IPS-18c (cell line): ENCODE results near the gene ONECUT3.
"Not testable (repeated sequence)": the region's sequence is repeated elsewhere in the genome, so short reads cannot be mapped to it uniquely, and the experiment has no call there.

Source experiments
- H3K4me3 ChIP-seq: 2 replicates; pipeline ENCODE4 v1.7.0; 2013; ENCODE audit warnings: low read depth, mild to moderate bottlenecking, low read length, moderate library complexity; ENCODE audit not compliant: insufficient read depth
- H3K9me3 ChIP-seq: one replicate; pipeline ENCODE4 v1.6.1; 2013; ENCODE audit warnings: mild to moderate bottlenecking, low read length, moderate library complexity; ENCODE audit not compliant: control insufficient read depth, insufficient read depth

The ONECUT3 gene

DNA sequence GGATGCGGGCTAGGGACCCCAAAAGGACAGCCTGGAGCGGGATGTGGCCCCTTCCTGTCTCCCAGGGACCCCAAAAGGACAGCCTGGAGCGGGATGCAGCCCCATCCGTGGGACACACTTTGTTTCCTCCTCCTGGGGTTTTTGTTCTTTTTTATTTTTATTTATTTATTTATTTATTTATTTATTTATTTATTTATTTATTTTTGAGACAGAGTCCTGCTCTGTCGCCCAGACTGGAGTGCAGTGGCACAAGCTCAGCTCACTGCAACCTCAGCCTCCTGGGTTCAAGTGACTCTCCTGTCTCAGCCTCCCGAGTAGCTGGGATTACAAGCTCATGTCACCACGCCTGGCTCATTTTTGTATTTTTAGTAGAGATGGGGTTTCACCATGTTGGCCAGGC lies 44.0 kb downstream of the ONECUT3 start:
- not testable (repeated sequence) for H3K9me3 ChIP-seq, H3K4me3 ChIP-seq

GRCh38 chr19:1799695-1800342 lies 46.5 kb downstream of the ONECUT3 start:
- H3K4me3 ChIP-seq = no peak overlapping the region
- peaks cover 3% of the 10 kb centered on the region for H3K9me3 ChIP-seq

- Histone ChIP-seq H3K9me3 (peaks cover 3% of the 10 kb centered on the region), H3K4me3 (no peak overlapping the region)
These were observed 51.6 kb downstream of the ONECUT3 start for GRCh38 chr19:1804858-1805257.

DNA sequence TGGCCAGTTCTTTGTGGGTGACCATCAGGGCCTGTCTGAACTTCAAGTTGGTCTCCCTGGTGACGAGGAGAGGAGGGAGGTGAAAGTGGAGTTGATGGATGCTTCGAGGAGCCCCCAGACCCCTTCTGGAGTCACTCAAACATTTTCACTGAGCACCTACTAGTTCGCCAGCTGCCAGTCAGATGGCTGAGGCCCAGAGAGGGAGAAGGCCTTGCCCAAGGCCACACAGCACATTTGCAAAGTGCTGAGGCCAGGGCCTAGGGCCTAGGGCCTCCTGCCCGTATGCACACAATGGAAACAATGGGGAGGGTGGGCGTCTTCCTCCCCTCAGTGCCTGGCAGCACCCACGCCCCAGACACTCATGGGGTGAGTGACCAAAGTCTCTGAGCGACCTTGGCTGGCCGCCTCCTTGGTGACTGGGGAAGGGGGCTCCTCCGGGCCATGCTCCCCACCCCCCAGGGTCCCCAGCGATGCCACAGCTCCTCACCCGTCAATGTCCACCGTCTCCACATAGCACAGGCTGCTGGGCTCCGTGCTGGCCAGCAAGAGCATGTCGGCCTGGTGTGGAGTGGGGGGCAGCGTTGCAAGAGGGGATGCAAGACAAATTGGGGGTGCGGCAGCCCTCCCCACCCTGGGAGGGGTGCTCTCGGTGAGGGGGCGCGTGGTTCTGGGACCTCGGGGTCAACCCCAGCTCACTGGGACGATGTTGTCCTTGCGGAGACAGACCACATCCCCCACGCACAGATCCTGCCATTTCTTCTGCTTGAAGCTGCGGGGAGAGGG lies 52.3 kb downstream of the ONECUT3 start:
- no peak overlapping the region for H3K4me3 ChIP-seq
- H3K9me3 ChIP-seq = peaks cover 3% of the 10 kb centered on the region

DNA sequence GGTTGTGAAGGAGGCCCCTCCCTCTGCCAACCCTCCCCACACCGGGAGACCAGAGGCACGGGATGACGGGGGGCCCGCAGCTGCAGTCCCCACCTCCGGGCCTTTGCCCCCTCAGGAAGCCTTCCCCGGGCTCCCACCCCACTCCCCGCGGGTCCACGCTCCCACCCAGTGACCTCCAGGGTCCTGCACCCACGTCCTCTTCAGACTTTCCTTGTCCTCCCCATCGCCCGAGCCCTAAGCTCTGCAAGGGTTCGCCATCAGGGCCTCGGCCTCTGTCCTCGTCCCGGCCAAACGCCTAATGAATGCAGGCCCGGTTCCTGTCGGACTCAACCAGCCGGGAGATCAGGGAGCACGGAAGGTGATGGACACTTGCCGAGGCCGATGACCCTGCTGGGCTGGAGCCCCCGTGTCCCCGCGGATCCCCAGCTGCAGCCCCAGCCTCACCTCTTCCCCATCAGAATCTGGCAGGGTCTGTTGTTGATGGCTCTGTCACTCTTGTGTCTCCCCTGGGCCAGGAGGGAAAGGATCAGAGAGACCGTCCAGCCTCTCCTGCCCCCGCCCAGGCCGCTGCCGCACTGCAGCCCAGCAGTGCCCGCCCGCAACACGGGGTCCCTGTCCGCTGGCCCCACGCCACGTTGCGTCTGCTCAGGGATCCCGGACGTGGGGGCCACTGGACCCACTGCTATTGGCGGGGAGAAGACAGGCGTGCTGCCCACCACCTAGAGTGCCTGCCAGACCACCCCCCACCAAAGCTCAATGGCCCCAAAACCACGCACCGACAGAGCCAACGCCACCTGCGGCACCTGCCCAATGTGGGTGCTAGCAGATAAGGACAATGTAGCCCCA lies 53.1 kb downstream of the ONECUT3 start:
- Histone ChIP-seq H3K4me3 (no peak overlapping the region), H3K9me3 (peaks cover 3% of the 10 kb centered on the region)

DNA sequence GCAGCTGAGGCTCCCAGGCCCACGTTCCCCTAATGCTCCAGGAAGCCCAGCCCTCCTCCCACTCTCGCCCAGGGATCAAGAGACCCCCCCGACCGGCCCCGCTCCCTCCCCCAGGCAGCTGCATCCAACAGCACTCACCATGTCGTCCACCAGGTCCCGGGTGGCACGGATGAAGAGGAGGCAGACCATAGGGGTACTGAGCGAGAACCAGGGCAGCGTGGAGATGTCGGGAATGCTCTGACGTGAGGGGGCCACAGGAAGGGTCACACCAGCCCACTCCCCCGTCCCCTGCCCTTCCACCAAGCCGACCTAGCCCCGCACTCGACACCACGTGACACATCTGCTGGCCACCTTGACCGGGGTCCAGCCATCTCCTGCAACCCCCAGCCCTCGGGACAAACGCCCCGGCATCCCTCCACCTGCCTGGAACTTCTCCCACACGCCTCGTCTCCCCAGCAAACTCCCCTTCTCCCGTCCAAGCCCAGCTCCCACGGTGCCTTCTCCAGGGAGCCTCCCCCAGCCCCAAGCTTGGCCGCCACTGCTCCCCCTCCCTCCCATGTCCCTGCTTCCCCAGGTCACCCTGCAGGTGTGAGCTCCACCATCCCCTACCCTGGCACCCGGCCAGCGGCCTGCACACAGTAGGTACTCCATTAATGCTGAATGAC lies 53.9 kb downstream of the ONECUT3 start:
- no peak overlapping the region for H3K4me3 ChIP-seq

DNA sequence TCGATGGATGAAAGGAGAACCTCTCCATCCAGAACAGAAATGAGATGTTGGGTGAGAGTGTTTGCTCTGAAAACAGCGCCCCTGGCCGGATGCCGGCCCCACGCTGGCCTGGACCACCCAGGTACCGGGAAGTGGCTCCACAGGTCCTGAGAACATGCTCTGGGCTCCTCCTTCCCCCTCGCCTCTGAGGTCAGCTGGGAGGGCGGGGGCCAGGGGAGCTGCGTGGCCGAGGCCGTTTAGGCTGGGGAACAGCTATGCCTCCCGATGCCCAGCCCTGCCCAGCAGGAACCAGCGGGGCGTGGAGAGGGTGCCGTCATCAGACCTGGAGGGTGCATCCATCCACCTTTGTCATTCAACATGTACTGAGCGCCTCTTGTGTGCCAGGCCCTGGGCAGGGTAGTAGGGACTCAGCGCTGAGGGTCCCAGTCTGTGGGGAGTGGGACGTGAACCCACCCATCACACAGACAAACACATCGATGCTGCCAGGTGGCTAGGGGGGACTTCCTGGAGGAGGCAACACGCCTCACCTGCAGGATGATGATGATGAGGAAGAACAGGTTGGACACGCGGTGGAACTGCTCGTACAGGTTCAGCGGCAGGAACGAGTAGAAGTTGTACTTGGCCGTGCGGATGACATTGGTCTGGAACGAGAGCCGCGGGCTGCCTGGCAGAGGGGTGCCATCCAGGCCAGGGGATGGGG lies 54.5 kb downstream of the ONECUT3 start:
- Histone ChIP-seq H3K9me3 (peaks cover 3% of the 10 kb centered on the region), H3K4me3 (no peak overlapping the region)

More for the DNA sequence above, 53.9 kb downstream of the ONECUT3 start:
- H3K9me3 ChIP-seq = peaks cover 3% of the 10 kb centered on the region

- H3K9me3 ChIP-seq = peaks cover 3% of the 10 kb centered on the region
- no peak overlapping the region for H3K4me3 ChIP-seq
These were observed 55.1 kb downstream of the ONECUT3 start for GRCh38 chr19:1808395-1808731.

DNA sequence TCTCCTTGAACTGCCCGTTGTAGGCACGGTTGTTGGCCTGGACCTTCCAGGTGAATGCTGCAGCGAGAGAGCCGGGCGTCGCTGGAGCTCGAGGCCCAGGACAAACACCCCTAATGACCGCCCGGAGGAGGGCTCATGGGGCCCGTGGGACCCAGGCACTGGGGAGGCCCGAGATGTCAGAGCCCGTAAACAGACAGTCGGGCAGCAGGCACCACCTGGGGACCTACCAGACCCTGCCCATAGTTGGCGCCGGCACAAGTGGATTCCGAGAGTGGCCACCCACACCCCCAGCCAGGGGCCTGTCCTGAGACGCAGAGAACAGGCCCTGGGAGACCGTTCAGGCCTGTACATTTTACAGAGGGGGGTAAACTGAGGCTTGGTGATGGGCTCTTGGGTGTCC lies 56.4 kb downstream of the ONECUT3 start:
- Histone ChIP-seq H3K9me3 (no peaks in the 10 kb centered on the region), H3K4me3 (no peak overlapping the region)

GRCh38 chr19:1810439-1811160 lies 57.3 kb downstream of the ONECUT3 start:
- no peak overlapping the region for H3K4me3 ChIP-seq

DNA sequence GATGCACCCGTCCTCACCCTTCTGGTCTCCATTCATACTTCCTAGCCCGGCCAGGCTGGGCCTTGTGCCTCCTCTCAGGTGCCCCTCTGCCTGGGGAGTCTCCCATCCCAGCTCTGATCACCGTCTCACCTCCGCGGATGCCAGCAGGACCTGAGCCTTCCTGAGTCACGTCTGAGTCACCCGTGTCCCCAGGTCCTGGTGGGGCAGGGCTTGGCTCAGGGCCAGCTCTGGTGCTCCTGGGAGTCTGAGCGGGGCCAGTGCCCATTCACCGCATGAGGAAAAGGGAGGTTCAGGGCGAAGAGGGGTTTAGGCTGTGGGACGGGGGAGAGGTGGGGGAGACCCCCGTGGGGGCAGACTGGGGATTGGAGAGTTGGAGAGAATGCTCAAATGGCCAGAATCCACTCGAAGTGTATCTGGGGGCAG lies 58.2 kb downstream of the ONECUT3 start:
- H3K4me3 ChIP-seq = 0 out of 2 replicates have a peak overlapping the region, but pooled peaks have one; percentile 52

More at GRCh38 chr19:1810439-1811160, 57.3 kb downstream of the ONECUT3 start:
- H3K9me3 ChIP-seq = no peaks in the 10 kb centered on the region

GRCh38 chr19:1811942-1812425 lies 58.7 kb downstream of the ONECUT3 start, which contains the start of gene ATP8B3:
Gene ATP8B3, minus strand, starts transcription at chr19:1812276. Its CDS starts 540 bp downstream, at chr19:1811736.
- H3K9me3 ChIP-seq = no peaks in the 10 kb centered on the region
- H3K4me3 ChIP-seq = peak within 1 kb of the TSS; percentile 65

More for the DNA sequence above, 58.2 kb downstream of the ONECUT3 start:
- H3K9me3 ChIP-seq = no peaks in the 10 kb centered on the region

GRCh38 chr19:1812426-1813191 lies 59.3 kb downstream of the ONECUT3 start:
- Histone ChIP-seq H3K4me3 (peak overlapping the region; percentile 65), H3K9me3 (no peaks in the 10 kb centered on the region)

GRCh38 chr19:1813192-1814182 lies 60.2 kb downstream of the ONECUT3 start:
- Histone ChIP-seq H3K9me3 (no peaks in the 10 kb centered on the region), H3K4me3 (peak overlapping the region; percentile 65)
